HepG2 (cell line): ENCODE measurements around the gene MRPL27. TPM values are rescaled to one million over a fixed set of nuclear protein-coding genes. Genes with fewer than 3 reads are reported as not detected.

Experiments used
- ARNTL ChIP-seq: sonication (generic); formaldehyde crosslinking; IDR thresholded peaks from 2 replicates; pipeline ENCODE4 v1.4.0; 2020; ENCODE audit warnings: mild to moderate bottlenecking, missing genetic modification reagents
- ATF1 ChIP-seq: IDR thresholded peaks from 2 replicates; pipeline ENCODE4 v1.6.1; 2016; ENCODE audit warnings: mild to moderate bottlenecking, control low read depth
- ATRX ChIP-seq: sonication (generic); formaldehyde crosslinking; IDR thresholded peaks from 2 replicates; pipeline ENCODE4 v1.4.0; 2020; ENCODE audit warnings: missing genetic modification reagents, borderline replicate concordance
- DNMT1 ChIP-seq: sonication (generic); formaldehyde crosslinking; IDR thresholded peaks from 2 replicates; pipeline ENCODE4 v1.5.1; 2020; ENCODE audit warnings: mild to moderate bottlenecking, missing genetic modification reagents
- GTF2F1 ChIP-seq: fragments of 150-350 bp; IDR thresholded peaks from 2 replicates; pipeline ENCODE4 v1.6.1; 2014; ENCODE audit warnings: low read length
- HNF4A ChIP-seq: sonication (generic); formaldehyde crosslinking; IDR thresholded peaks from 2 replicates; pipeline ENCODE4 v1.4.0; 2020; ENCODE audit warnings: missing genetic modification reagents
- HNRNPLL ChIP-seq: fragments of 200-400 bp; formaldehyde crosslinking; IDR thresholded peaks from 2 replicates; pipeline ENCODE4 v1.6.1; 2017; ENCODE audit warnings: mild to moderate bottlenecking, low read depth, low read length; ENCODE audit not compliant: poor library complexity, severe bottlenecking
- KDM1A ChIP-seq: IDR thresholded peaks from 2 replicates; pipeline ENCODE4 v1.6.1; 2016; ENCODE audit warnings: missing compliant biosample characterization
- MAFK ChIP-seq, 2 experiments: IDR thresholded peaks in 1 of 2; conservative IDR thresholded peaks in 1 of 2; 2 replicates each; pipeline ENCODE4 v1.6.1; 2011; ENCODE audit warnings: improper control_type of control experiment in 2 of 2, low read length in 2 of 2
- MLLT10 ChIP-seq: sonication (generic); formaldehyde crosslinking; IDR thresholded peaks from 2 replicates; pipeline ENCODE4 v1.4.0; 2020; ENCODE audit warnings: missing genetic modification reagents
- PPARG ChIP-seq: conservative IDR thresholded peaks from 2 replicates; pipeline ENCODE4 v1.6.1; 2016; ENCODE audit warnings: missing biosample characterization, missing genetic modification reagents
- RXRA ChIP-seq: sonication (generic); formaldehyde crosslinking; IDR thresholded peaks from 2 replicates; pipeline ENCODE4 v1.5.1; 2020; ENCODE audit warnings: missing genetic modification reagents
- TBX2 ChIP-seq: sonication (generic); formaldehyde crosslinking; IDR thresholded peaks from 2 replicates; pipeline ENCODE4 v1.5.0; 2020; ENCODE audit warnings: missing genetic modification reagents, mild to moderate bottlenecking, borderline replicate concordance
- WIZ ChIP-seq: sonication (generic); formaldehyde crosslinking; IDR thresholded peaks from 2 replicates; pipeline ENCODE4 v1.5.1; 2020; ENCODE audit warnings: mild to moderate bottlenecking, missing genetic modification reagents
- XBP1 ChIP-seq: sonication (generic); formaldehyde crosslinking; IDR thresholded peaks from 2 replicates; pipeline ENCODE4 v1.5.0; 2020; ENCODE audit warnings: missing genetic modification reagents
- ZBTB3 ChIP-seq: sonication (generic); formaldehyde crosslinking; IDR thresholded peaks from 2 replicates; pipeline ENCODE4 v1.4.0; 2020; ENCODE audit warnings: low read depth, mild to moderate bottlenecking, moderate library complexity, missing genetic modification reagents, borderline replicate concordance
- ZBTB8A ChIP-seq: sonication (generic); formaldehyde crosslinking; IDR thresholded peaks from 2 replicates; pipeline ENCODE4 v1.4.0; 2020; ENCODE audit warnings: mild to moderate bottlenecking, low read depth, missing genetic modification reagents, borderline replicate concordance
- ZNF12 ChIP-seq: sonication (generic); formaldehyde crosslinking; IDR thresholded peaks from 2 replicates; pipeline ENCODE4 v1.5.0; 2020; ENCODE audit warnings: missing genetic modification reagents
- ZNF234 ChIP-seq: sonication (generic); formaldehyde crosslinking; conservative IDR thresholded peaks from 2 replicates; pipeline ENCODE4 v1.5.1; 2020; ENCODE audit warnings: mild to moderate bottlenecking, missing genetic modification reagents
- ZNF510 ChIP-seq: sonication (generic); formaldehyde crosslinking; IDR thresholded peaks from 2 replicates; pipeline ENCODE4 v1.4.0; 2020; ENCODE audit warnings: low read depth, mild to moderate bottlenecking, missing genetic modification reagents
- ZNF550 ChIP-seq: sonication (generic); formaldehyde crosslinking; IDR thresholded peaks from 2 replicates; pipeline ENCODE4 v1.4.0; 2020; ENCODE audit warnings: mild to moderate bottlenecking, missing genetic modification reagents, borderline replicate concordance
- ZNF615 ChIP-seq: sonication (generic); formaldehyde crosslinking; IDR thresholded peaks from 2 replicates; pipeline ENCODE4 v1.5.0; 2020; ENCODE audit warnings: mild to moderate bottlenecking, missing genetic modification reagents, borderline replicate concordance
- ZNF720 ChIP-seq: sonication (generic); formaldehyde crosslinking; IDR thresholded peaks from 2 replicates; pipeline ENCODE4 v1.4.0; 2020; ENCODE audit warnings: missing genetic modification reagents
- ZNF777 ChIP-seq: sonication (generic); formaldehyde crosslinking; IDR thresholded peaks from 2 replicates; pipeline ENCODE4 v1.4.0; 2020; ENCODE audit warnings: missing genetic modification reagents
- ZNF781 ChIP-seq: sonication (generic); formaldehyde crosslinking; IDR thresholded peaks from 2 replicates; pipeline ENCODE4 v1.5.1; 2020; ENCODE audit warnings: borderline replicate concordance, mild to moderate bottlenecking, missing genetic modification reagents; ENCODE audit errors: not compliant biosample characterization
- ZSCAN22 ChIP-seq: sonication (generic); formaldehyde crosslinking; IDR thresholded peaks from 2 replicates; pipeline ENCODE4 v1.4.0; 2020; ENCODE audit warnings: mild to moderate bottlenecking, missing genetic modification reagents
- ZSCAN9 ChIP-seq: IDR thresholded peaks from 2 replicates; pipeline ENCODE4 v1.6.1; 2016; ENCODE audit warnings: borderline replicate concordance
- polyA plus RNA-seq, 8 experiments: library from polyadenylated mRNA; depleted of rRNA in 3 of 8; stranded (reverse) in 7 of 8; unstranded in 1 of 8; fragments of >200 nt; fragmentation: Illumina TruSeq in 4 of 8; extraction: Trizol in 4 of 8; gene quantifications; 2 replicates each; pipeline versions ENCODE4 v1.2.1 to v1.2.3, GENCODE V29; 2011 to 2016; ENCODE audit warnings: low read depth in 4 of 8, missing spikeins in 1 of 8, mixed read lengths in 1 of 8; ENCODE audit not compliant: insufficient read depth in 1 of 8
- total RNA-seq, 5 experiments: library from RNA; depleted of rRNA; stranded (reverse); fragments of >200 nt; fragmentation: Illumina TruSeq; extraction: Trizol; gene quantifications; 2 replicates each; pipeline ENCODE4 v1.2.3, GENCODE V29; 2016; ENCODE audit warnings: low read depth in 1 of 5
- TF ChIP-seq, protein P1 (sequence below): sonication (generic); formaldehyde crosslinking; IDR thresholded peaks from 2 replicates; pipeline ENCODE4 v1.8.0; 2022; ENCODE audit warnings: missing genetic modification reagents, mild to moderate bottlenecking, borderline replicate concordance
- TF ChIP-seq, protein P2 (sequence below): sonication (generic); formaldehyde crosslinking; IDR thresholded peaks from 2 replicates; pipeline ENCODE4 v1.8.1; 2023; ENCODE audit warnings: missing genetic modification reagents, mild to moderate bottlenecking, borderline replicate concordance
- TF ChIP-seq, protein P3 (sequence below): sonication (generic); formaldehyde crosslinking; IDR thresholded peaks from 2 replicates; pipeline ENCODE4 v1.8.0; 2022; ENCODE audit warnings: mild to moderate bottlenecking, missing genetic modification reagents, moderate library complexity

MRPL27 gene
- total and polyA plus RNA-seq, 2 of the 13 experiments (the other 11 are each of a cell fraction or from before 2014, with no cell fraction given), result 137 to 217 TPM

DNA sequence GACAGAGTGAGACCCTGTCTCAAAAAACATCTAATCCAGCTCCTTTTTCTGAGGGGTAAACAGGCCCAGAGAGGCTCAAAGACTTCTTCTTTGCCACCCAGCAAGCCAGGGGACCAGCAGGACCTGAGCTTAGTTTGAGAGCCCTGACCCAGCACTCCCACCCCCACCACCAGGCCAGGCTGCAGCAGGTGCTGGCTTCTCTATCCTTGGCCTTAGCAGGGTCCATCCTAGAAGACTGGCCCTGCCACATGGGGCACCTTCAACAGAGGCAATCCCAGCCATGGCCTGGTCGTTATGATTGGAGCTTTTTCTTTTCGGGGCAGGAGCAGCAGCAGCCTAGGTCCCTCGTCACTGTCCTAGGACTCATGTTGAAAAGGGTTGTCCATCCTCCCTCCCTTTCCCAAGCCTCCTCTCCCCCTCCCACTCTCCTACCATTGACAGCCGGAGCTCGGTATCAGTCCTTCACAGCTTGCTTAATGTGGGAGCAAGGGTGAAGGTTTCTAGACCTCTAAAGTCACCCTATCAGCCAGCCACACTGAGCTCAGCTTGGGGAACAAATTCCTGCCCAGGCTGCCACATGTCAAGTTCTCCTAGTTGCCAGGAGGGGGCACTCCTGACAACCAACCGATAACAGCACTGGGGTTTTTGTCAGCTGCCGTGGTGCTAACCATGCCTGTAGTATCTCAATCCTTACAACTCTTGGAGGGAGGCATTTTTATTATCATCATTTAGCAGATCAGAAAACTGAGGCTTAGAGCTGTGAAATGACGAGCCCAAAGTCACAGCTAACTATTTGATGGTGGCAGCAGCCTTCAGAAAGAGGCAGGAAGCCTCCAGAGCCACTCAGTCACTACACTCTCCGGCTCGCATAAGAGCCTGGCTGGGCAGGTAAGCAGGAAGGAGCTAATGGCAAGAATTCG, 11.2 kb downstream of the MRPL27 start (continued):
- TF ChIP-seq ZSCAN9 (CRISPR knock-in tag) (0 out of 2 replicates have a peak, but pooled peaks have one; percentile 36), ZBTB8A (CRISPR knock-in tag) (no peak), ZNF615 (CRISPR knock-in tag) (no peak), MLLT10 (CRISPR knock-in tag) (no peak), HNRNPLL (no peak), ARNTL (no peak), ZNF550 (CRISPR knock-in tag) (no peak), RXRA (CRISPR knock-in tag) (0 out of 2 replicates have a peak, but pooled peaks have one; percentile 37), DNMT1 (CRISPR knock-in tag) (no peak), WIZ (CRISPR knock-in tag) (no peak), ATF1 (CRISPR knock-in tag) (no peak), GTF2F1 (no peak), KDM1A (CRISPR knock-in tag) (no peak), ZSCAN22 (CRISPR knock-in tag) (no peak), ZNF781 (CRISPR knock-in tag) (no peak), ZNF12 (CRISPR knock-in tag) (no peak; the same call in 1 of the 2 replicates), PPARG (CRISPR knock-in tag) (peak; percentile 31; the same call in 1 of the 2 replicates), ZNF720 (CRISPR knock-in tag) (no peak), XBP1 (CRISPR knock-in tag) (no peak), TBX2 (CRISPR knock-in tag) (0 out of 2 replicates have a peak, but pooled peaks have one; percentile 17), ZNF510 (no peak), HNF4A (CRISPR knock-in tag) (no peak), MAFK (conservative IDR thresholded peaks at IDR 0.05 in 1 of 2, IDR thresholded peaks at IDR 0.05 in 1 of 2; ENCODE audit: low read length in 2 of 2) (no peak), ZNF777 (CRISPR knock-in tag) (no peak), ZBTB3 (CRISPR knock-in tag) (no peak), ATRX (no peak), ZNF234 (CRISPR knock-in tag) (no peak)
- TF ChIP-seq, protein P1, sequence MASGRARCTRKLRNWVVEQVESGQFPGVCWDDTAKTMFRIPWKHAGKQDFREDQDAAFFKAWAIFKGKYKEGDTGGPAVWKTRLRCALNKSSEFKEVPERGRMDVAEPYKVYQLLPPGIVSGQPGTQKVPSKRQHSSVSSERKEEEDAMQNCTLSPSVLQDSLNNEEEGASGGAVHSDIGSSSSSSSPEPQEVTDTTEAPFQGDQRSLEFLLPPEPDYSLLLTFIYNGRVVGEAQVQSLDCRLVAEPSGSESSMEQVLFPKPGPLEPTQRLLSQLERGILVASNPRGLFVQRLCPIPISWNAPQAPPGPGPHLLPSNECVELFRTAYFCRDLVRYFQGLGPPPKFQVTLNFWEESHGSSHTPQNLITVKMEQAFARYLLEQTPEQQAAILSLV (CRISPR knock-in tag), result peak; percentile 33; the same call in 1 of the 2 replicates
- TF ChIP-seq, protein P2, sequence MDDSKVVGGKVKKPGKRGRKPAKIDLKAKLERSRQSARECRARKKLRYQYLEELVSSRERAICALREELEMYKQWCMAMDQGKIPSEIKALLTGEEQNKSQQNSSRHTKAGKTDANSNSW (CRISPR knock-in tag), result no peak
- TF ChIP-seq, protein P3, sequence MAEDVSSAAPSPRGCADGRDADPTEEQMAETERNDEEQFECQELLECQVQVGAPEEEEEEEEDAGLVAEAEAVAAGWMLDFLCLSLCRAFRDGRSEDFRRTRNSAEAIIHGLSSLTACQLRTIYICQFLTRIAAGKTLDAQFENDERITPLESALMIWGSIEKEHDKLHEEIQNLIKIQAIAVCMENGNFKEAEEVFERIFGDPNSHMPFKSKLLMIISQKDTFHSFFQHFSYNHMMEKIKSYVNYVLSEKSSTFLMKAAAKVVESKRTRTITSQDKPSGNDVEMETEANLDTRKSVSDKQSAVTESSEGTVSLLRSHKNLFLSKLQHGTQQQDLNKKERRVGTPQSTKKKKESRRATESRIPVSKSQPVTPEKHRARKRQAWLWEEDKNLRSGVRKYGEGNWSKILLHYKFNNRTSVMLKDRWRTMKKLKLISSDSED (CRISPR knock-in tag), result no peak
